ENCODE data around the gene ACAP2.

The ACAP2 gene

GRCh38 chr3:195284842-195285241 is 158.0 kb downstream of the ACAP2 start:
- no peak for TF ChIP-seq Cebpa-rat (IDR thresholded peaks at IDR 0.05)
- H3K27ac ChIP-seq: no peak overlapping the region
- H4K20me1 ChIP-seq: peaks cover 0 to 7% (median 0%) of the 10 kb centered on the region in 11 experiments; a peak in 2 of 22 replicates
- H3K9ac ChIP-seq: no peak overlapping the region
- H3K4me2 ChIP-seq: no peak overlapping the region
- no peaks in the 10 kb centered on the region for H3K4me1 ChIP-seq
- no peak overlapping the region for H3K4me3 ChIP-seq
- no peaks in the 10 kb centered on the region for H3K9me3 ChIP-seq (replicated peaks in 1 of 11)
- H3K27me3 ChIP-seq: no peaks in the 10 kb centered on the region
- peaks cover 59 to 99% (median 80%) of the 10 kb centered on the region in 11 experiments for H3K36me3 ChIP-seq

GRCh38 chr3:195282961-195283360 is 159.9 kb downstream of the ACAP2 start:
- H3K9me3 ChIP-seq (replicated peaks in 1 of 11): no peaks in the 10 kb centered on the region
- H3K4me1 ChIP-seq: no peaks in the 10 kb centered on the region
- no peak overlapping the region for H3K9ac ChIP-seq
- TF ChIP-seq Cebpa-rat (IDR thresholded peaks at IDR 0.05): no peak
- H3K27me3 ChIP-seq: no peaks in the 10 kb centered on the region
- H3K4me3 ChIP-seq: no peak overlapping the region
- H3K4me2 ChIP-seq: no peak overlapping the region
- H4K20me1 ChIP-seq: peaks cover 0 to 7% (median 0%) of the 10 kb centered on the region in 11 experiments; a peak in 2 of 22 replicates
- no peak overlapping the region for H3K27ac ChIP-seq
- H3K36me3 ChIP-seq: peaks cover 50 to 98% (median 73%) of the 10 kb centered on the region in 11 experiments

GRCh38 chr3:195274259-195274966 is 168.4 kb downstream of the ACAP2 start:
- no peak overlapping the region for H3K27ac ChIP-seq
- H3K36me3 ChIP-seq: peaks cover 18 to 54% (median 29%) of the 10 kb centered on the region in 11 experiments; a peak in 21 of 22 replicates
- no peaks in the 10 kb centered on the region for H3K27me3 ChIP-seq
- no peak overlapping the region for H3K9ac ChIP-seq
- TF ChIP-seq Cebpa-rat (IDR thresholded peaks at IDR 0.05): no peak
- H4K20me1 ChIP-seq: peaks cover 0 to 12% (median 8%) of the 10 kb centered on the region in 11 experiments; a peak in 15 of 22 replicates
- H3K9me3 ChIP-seq (replicated peaks in 1 of 11): no peaks in the 10 kb centered on the region
- no peak overlapping the region for H3K4me3 ChIP-seq
- no peak overlapping the region for H3K4me2 ChIP-seq
- H3K4me1 ChIP-seq: peaks cover 17 to 20% (median 19%) of the 10 kb centered on the region in 10 experiments

- Histone ChIP-seq H3K9ac (peak overlapping the region; percentile 78 to 92 (median 88)), H3K9me3 (replicated peaks in 1 of 11) (no peaks in the 10 kb centered on the region), H3K27me3 (no peaks in the 10 kb centered on the region), H3K4me2 (peak overlapping the region; percentile 72 to 100 (median 96)), H3K27ac (peak overlapping the region in 10 of 11 experiments; percentile 75 to 91 (median 86); a peak in 21 of 22 replicates), H3K4me1 (peaks cover 29 to 45% (median 34%) of the 10 kb centered on the region in 10 experiments), H3K36me3 (peaks cover 2 to 40% (median 20%) of the 10 kb centered on the region in 11 experiments; a peak in 20 of 22 replicates), H4K20me1 (peaks cover 0 to 39% (median 19%) of the 10 kb centered on the region in 11 experiments; a peak in 17 of 22 replicates), H3K4me3 (peak overlapping the region; percentile 68 to 88 (median 73))
- TF ChIP-seq Cebpa-rat (IDR thresholded peaks at IDR 0.05): no peak
Observed at GRCh38 chr3:195271410-195272243, 171.2 kb downstream of the ACAP2 start.

- no peaks in the 10 kb centered on the region for H3K9me3 ChIP-seq (replicated peaks in 1 of 11)
- peaks cover 29 to 45% (median 34%) of the 10 kb centered on the region in 10 experiments for H3K4me1 ChIP-seq
- H3K4me3 ChIP-seq: peak within 1 kb of the TSS; percentile 68 to 88 (median 73)
- peaks cover 0 to 40% (median 20%) of the 10 kb centered on the region in 11 experiments; a peak in 19 of 22 replicates for H3K36me3 ChIP-seq
- H3K9ac ChIP-seq: peak within 1 kb of the TSS; percentile 78 to 92 (median 88)
- H3K27me3 ChIP-seq: no peaks in the 10 kb centered on the region
- peak within 1 kb of the TSS; percentile 89 to 100 (median 96) for H3K4me2 ChIP-seq
- H4K20me1 ChIP-seq: peaks cover 0 to 46% (median 22%) of the 10 kb centered on the region in 11 experiments; a peak in 17 of 22 replicates
- no peak for TF ChIP-seq Cebpa-rat (IDR thresholded peaks at IDR 0.05)
- peak within 1 kb of the TSS; percentile 43 to 91 (median 86); a peak in 21 of 22 replicates for H3K27ac ChIP-seq
Observed at GRCh38 chr3:195270817-195271409, 171.9 kb downstream of the ACAP2 start, which contains the start of gene XXYLT1. XXYLT1 (minus strand) TSS chr3:195271159; CDS start chr3:195271058, 101 bp downstream.

GRCh38 chr3:195270079-195270816 is 172.6 kb downstream of the ACAP2 start:
- H3K4me1 ChIP-seq: peaks cover 29 to 50% (median 34%) of the 10 kb centered on the region in 10 experiments
- TF ChIP-seq Cebpa-rat (IDR thresholded peaks at IDR 0.05): no peak
- H3K27me3 ChIP-seq: no peaks in the 10 kb centered on the region
- H3K4me3 ChIP-seq: peak overlapping the region; percentile 68 to 88 (median 73)
- peak overlapping the region; percentile 89 to 100 (median 96) for H3K4me2 ChIP-seq
- H3K27ac ChIP-seq: peak overlapping the region in 10 of 11 experiments; percentile 75 to 91 (median 86); a peak in 20 of 22 replicates
- no peaks in the 10 kb centered on the region for H3K9me3 ChIP-seq (replicated peaks in 1 of 11)
- peak overlapping the region; percentile 78 to 92 (median 88) for H3K9ac ChIP-seq
- H3K36me3 ChIP-seq: peaks cover 0 to 40% (median 22%) of the 10 kb centered on the region in 11 experiments; a peak in 19 of 22 replicates
- peaks cover 0 to 52% (median 22%) of the 10 kb centered on the region in 11 experiments; a peak in 17 of 22 replicates for H4K20me1 ChIP-seq

- no peaks in the 10 kb centered on the region for H3K27me3 ChIP-seq
- peak overlapping the region in 9 of 11 experiments; percentile 77 to 91 (median 87); a peak in 12 of 22 replicates for H3K27ac ChIP-seq
- H3K36me3 ChIP-seq: peaks cover 0 to 34% (median 22%) of the 10 kb centered on the region in 11 experiments; a peak in 18 of 22 replicates
- H3K4me1 ChIP-seq: peaks cover 29 to 57% (median 37%) of the 10 kb centered on the region in 10 experiments
- TF ChIP-seq Cebpa-rat (IDR thresholded peaks at IDR 0.05): no peak
- peak overlapping the region; percentile 68 to 88 (median 73) for H3K4me3 ChIP-seq
- H4K20me1 ChIP-seq: peaks cover 0 to 60% (median 23%) of the 10 kb centered on the region in 11 experiments; a peak in 17 of 22 replicates
- H3K9me3 ChIP-seq (replicated peaks in 1 of 11): no peaks in the 10 kb centered on the region
- H3K9ac ChIP-seq: peak overlapping the region; percentile 78 to 92 (median 88); a peak in 19 of 22 replicates
- H3K4me2 ChIP-seq: peak overlapping the region; percentile 89 to 100 (median 96)
Observed at GRCh38 chr3:195269375-195270078, 173.3 kb downstream of the ACAP2 start.
